Endothelial cell of umbilical vein (primary cell): ENCODE data around the gene CINP. TPM values are rescaled to one million over a fixed set of nuclear protein-coding genes. Genes with fewer than 3 reads are reported as not detected.

Experiments
- polyA plus RNA-seq, 4 experiments: library from polyadenylated mRNA; depleted of rRNA in 3 of 4; stranded (reverse) in 3 of 4; unstranded in 1 of 4; fragments of >200 nt; gene quantifications; 2 replicates each; pipeline versions ENCODE4 v1.2.1 to v1.2.3, GENCODE V29; 2011 to 2012; ENCODE audit warnings: missing spikeins in 1 of 4
- total RNA-seq: library from RNA; stranded (reverse); gene quantifications from 2 replicates; pipeline ENCODE4 v1.2.3, GENCODE V29; 2021

CINP gene
- total and polyA plus RNA-seq, 2 donors (not counting 3 experiments of a cell fraction or from before 2014, with no cell fraction given): 44.0 to 79.1 TPM

Other genes starting within 250 kb of the CINP start
- gene WDR20, start 223.0 kb downstream of the CINP start, total RNA-seq: 22.4 and 23.6 TPM in 2 replicates
- gene WDR20, start 223.0 kb downstream of the CINP start, polyA plus RNA-seq: 11.9 and 12.2 TPM in 2 replicates
- gene MOK, start 57.7 kb downstream of the CINP start, total RNA-seq: 6.1 and 6.4 TPM in 2 replicates
- 7.2 and 8.6 TPM in 2 replicates for gene MOK, start 57.7 kb downstream of the CINP start, polyA plus RNA-seq
- 12.5 TPM in 2 replicates for gene ZNF839, start 43.1 kb downstream of the CINP start, total RNA-seq
- gene ZNF839, start 43.1 kb downstream of the CINP start, polyA plus RNA-seq: 8.5 and 9.8 TPM in 2 replicates
- gene TECPR2, start 51 bp upstream of the CINP start, total RNA-seq: 21.5 TPM in 2 replicates
- gene TECPR2, start 51 bp upstream of the CINP start, polyA plus RNA-seq: 8.9 and 9.4 TPM in 2 replicates
- 24.6 and 25.9 TPM in 2 replicates for gene ANKRD9, start 146.9 kb upstream of the CINP start, total RNA-seq
- 21.0 and 27.5 TPM in 2 replicates for gene ANKRD9, start 146.9 kb upstream of the CINP start, polyA plus RNA-seq
- 31.8 and 32.2 TPM in 2 replicates for gene RCOR1, start 229.8 kb upstream of the CINP start, total RNA-seq
- gene RCOR1, start 229.8 kb upstream of the CINP start, polyA plus RNA-seq: 12.9 and 15.6 TPM in 2 replicates